ENCODE data around the gene EEIG1. TPM values are rescaled to one million over a fixed set of nuclear protein-coding genes. Genes with fewer than 3 reads are reported as not detected.

The EEIG1 gene
- total and polyA plus RNA-seq, 2 experiments from 2014 or later = 11.2 to 22.4 TPM

DNA sequence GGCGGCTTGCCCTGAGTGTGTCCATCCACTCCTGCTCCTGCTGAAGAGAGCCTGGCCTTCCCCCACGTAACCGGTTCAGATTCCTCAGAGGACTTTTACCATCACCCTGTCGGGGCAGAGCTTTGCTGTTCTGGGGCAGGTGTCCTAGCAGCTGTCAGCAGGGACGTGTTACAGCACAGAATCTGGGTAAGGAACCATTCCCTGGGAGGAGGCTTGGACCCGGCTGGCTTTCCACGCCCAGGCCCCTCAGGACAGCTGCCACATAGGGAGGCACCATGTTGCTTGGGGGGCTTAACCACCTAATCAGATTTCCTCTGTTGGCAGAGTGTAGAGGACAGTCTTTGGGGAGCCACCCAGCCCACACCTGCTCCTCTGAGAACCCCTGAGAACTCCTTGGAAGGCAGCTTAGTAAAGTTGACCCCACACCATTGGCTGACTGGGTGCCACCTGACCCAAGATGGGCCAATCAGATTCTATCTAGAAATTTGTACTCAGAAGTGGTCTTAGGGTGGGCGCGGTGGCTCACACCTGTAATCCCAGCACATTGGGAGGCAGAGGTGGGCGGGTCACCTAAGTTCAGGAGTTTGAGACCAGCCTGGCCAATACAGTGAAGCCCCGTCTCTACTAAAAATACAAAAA lies 23.3 kb upstream of the EEIG1 start:
- Mint-ChIP-seq H3K27ac (no peak overlapping the region), H3K27me3 (ENCODE audit: insufficient read depth, low read depth, poor library complexity) (peaks cover 9% of the 10 kb centered on the region), H3K4me1 (peaks cover 23% of the 10 kb centered on the region), H3K4me3 (no peak overlapping the region), H3K36me3 (ENCODE audit: low read depth) (peaks cover 8% of the 10 kb centered on the region; the same call in 2 of the 3 replicates), H3K9me3 (peaks cover 12% of the 10 kb centered on the region)
- H3F3A ChIP-seq (replicated peaks; ENCODE audit: low read depth) = no peaks in the 10 kb centered on the region
- H3K4me3 ChIP-seq = no peak overlapping the region
- no peaks in the 10 kb centered on the region for H3K79me2 ChIP-seq (replicated peaks; ENCODE audit: insufficient read depth)
- TF ChIP-seq ZNF331 (CRISPR knock-in tag; IDR thresholded peaks at IDR 0.05; ENCODE audit: low read depth) (no peak), NANOG (IDR thresholded peaks at IDR 0.05; ENCODE audit: borderline replicate concordance) (no peak), STAT1 (IDR thresholded peaks at IDR 0.05; ENCODE audit: unreplicated experiment) (no peak)
- TF ChIP-seq, protein P1, sequence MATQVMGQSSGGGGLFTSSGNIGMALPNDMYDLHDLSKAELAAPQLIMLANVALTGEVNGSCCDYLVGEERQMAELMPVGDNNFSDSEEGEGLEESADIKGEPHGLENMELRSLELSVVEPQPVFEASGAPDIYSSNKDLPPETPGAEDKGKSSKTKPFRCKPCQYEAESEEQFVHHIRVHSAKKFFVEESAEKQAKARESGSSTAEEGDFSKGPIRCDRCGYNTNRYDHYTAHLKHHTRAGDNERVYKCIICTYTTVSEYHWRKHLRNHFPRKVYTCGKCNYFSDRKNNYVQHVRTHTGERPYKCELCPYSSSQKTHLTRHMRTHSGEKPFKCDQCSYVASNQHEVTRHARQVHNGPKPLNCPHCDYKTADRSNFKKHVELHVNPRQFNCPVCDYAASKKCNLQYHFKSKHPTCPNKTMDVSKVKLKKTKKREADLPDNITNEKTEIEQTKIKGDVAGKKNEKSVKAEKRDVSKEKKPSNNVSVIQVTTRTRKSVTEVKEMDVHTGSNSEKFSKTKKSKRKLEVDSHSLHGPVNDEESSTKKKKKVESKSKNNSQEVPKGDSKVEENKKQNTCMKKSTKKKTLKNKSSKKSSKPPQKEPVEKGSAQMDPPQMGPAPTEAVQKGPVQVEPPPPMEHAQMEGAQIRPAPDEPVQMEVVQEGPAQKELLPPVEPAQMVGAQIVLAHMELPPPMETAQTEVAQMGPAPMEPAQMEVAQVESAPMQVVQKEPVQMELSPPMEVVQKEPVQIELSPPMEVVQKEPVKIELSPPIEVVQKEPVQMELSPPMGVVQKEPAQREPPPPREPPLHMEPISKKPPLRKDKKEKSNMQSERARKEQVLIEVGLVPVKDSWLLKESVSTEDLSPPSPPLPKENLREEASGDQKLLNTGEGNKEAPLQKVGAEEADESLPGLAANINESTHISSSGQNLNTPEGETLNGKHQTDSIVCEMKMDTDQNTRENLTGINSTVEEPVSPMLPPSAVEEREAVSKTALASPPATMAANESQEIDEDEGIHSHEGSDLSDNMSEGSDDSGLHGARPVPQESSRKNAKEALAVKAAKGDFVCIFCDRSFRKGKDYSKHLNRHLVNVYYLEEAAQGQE (IDR thresholded peaks at IDR 0.05; ENCODE audit: unreplicated experiment) = no peak
- H4K20me1 ChIP-seq (replicated peaks; ENCODE audit: insufficient read depth) = no peaks in the 10 kb centered on the region
- DNase-seq (ENCODE audit: low spot score) = no peak
- ATAC-seq = no peak
- H3K4me1 ChIP-seq (ENCODE audit: insufficient read depth) = peaks cover 6% of the 10 kb centered on the region; the same call in 1 of the 2 replicates
- no peaks in the 10 kb centered on the region for H3K36me3 ChIP-seq (ENCODE audit: insufficient read depth)
- H3K27me3 ChIP-seq (ENCODE audit: insufficient read depth) = no peaks in the 10 kb centered on the region
- no peak overlapping the region for H3K27ac ChIP-seq (ENCODE audit: low read depth)
- no peak overlapping the region for H3K4me2 ChIP-seq
- no peak overlapping the region for H2AFZ ChIP-seq
- no peaks in the 10 kb centered on the region for H3K9me2 ChIP-seq (ENCODE audit: insufficient read depth)

DNA sequence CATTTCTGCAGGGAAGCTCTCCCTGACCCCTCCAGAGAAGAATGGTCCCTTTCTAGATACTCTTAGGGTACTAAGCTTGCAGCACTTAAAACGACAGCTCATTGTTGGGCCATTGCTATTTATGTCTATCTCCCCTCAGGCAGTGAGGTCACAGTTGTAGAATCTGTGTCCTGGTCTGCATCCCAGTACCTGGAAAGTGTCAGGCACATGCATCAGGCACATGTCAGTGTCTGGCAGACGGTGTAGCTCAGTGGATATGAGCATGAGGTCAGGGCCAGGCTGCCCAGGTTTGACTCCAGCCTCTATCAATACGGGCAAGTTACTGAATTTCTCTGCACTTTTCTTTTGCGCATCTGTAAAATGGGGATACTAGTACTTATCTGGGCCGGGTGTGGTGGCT lies 22.2 kb upstream of the EEIG1 start:
- H3K36me3 Mint-ChIP-seq (ENCODE audit: low read depth) = peaks cover 2% of the 10 kb centered on the region; the same call in 2 of the 3 replicates
- H3K4me3 Mint-ChIP-seq = no peak overlapping the region
- H3K4me1 Mint-ChIP-seq = peaks cover 22% of the 10 kb centered on the region
- no peaks in the 10 kb centered on the region for H3K27me3 ChIP-seq (ENCODE audit: insufficient read depth)
- H3K27me3 Mint-ChIP-seq (ENCODE audit: insufficient read depth, low read depth, poor library complexity) = peaks cover 5% of the 10 kb centered on the region
- no peak for DNase-seq (ENCODE audit: low spot score)
- H3K27ac ChIP-seq (ENCODE audit: low read depth) = no peak overlapping the region
- no peak overlapping the region for H2AFZ ChIP-seq
- H3K9me3 Mint-ChIP-seq = peaks cover 6% of the 10 kb centered on the region
- H3K36me3 ChIP-seq (ENCODE audit: insufficient read depth) = no peaks in the 10 kb centered on the region
- TF ChIP-seq EZH2phosphoT487 (IDR thresholded peaks at IDR 0.05; ENCODE audit: unreplicated experiment) (no peak), ZNF331 (CRISPR knock-in tag; IDR thresholded peaks at IDR 0.05; ENCODE audit: low read depth) (no peak), NANOG (IDR thresholded peaks at IDR 0.05; ENCODE audit: borderline replicate concordance) (no peak), JUNB (IDR thresholded peaks at IDR 0.05; ENCODE audit: unreplicated experiment) (no peak)
- TF ChIP-seq, protein P2, sequence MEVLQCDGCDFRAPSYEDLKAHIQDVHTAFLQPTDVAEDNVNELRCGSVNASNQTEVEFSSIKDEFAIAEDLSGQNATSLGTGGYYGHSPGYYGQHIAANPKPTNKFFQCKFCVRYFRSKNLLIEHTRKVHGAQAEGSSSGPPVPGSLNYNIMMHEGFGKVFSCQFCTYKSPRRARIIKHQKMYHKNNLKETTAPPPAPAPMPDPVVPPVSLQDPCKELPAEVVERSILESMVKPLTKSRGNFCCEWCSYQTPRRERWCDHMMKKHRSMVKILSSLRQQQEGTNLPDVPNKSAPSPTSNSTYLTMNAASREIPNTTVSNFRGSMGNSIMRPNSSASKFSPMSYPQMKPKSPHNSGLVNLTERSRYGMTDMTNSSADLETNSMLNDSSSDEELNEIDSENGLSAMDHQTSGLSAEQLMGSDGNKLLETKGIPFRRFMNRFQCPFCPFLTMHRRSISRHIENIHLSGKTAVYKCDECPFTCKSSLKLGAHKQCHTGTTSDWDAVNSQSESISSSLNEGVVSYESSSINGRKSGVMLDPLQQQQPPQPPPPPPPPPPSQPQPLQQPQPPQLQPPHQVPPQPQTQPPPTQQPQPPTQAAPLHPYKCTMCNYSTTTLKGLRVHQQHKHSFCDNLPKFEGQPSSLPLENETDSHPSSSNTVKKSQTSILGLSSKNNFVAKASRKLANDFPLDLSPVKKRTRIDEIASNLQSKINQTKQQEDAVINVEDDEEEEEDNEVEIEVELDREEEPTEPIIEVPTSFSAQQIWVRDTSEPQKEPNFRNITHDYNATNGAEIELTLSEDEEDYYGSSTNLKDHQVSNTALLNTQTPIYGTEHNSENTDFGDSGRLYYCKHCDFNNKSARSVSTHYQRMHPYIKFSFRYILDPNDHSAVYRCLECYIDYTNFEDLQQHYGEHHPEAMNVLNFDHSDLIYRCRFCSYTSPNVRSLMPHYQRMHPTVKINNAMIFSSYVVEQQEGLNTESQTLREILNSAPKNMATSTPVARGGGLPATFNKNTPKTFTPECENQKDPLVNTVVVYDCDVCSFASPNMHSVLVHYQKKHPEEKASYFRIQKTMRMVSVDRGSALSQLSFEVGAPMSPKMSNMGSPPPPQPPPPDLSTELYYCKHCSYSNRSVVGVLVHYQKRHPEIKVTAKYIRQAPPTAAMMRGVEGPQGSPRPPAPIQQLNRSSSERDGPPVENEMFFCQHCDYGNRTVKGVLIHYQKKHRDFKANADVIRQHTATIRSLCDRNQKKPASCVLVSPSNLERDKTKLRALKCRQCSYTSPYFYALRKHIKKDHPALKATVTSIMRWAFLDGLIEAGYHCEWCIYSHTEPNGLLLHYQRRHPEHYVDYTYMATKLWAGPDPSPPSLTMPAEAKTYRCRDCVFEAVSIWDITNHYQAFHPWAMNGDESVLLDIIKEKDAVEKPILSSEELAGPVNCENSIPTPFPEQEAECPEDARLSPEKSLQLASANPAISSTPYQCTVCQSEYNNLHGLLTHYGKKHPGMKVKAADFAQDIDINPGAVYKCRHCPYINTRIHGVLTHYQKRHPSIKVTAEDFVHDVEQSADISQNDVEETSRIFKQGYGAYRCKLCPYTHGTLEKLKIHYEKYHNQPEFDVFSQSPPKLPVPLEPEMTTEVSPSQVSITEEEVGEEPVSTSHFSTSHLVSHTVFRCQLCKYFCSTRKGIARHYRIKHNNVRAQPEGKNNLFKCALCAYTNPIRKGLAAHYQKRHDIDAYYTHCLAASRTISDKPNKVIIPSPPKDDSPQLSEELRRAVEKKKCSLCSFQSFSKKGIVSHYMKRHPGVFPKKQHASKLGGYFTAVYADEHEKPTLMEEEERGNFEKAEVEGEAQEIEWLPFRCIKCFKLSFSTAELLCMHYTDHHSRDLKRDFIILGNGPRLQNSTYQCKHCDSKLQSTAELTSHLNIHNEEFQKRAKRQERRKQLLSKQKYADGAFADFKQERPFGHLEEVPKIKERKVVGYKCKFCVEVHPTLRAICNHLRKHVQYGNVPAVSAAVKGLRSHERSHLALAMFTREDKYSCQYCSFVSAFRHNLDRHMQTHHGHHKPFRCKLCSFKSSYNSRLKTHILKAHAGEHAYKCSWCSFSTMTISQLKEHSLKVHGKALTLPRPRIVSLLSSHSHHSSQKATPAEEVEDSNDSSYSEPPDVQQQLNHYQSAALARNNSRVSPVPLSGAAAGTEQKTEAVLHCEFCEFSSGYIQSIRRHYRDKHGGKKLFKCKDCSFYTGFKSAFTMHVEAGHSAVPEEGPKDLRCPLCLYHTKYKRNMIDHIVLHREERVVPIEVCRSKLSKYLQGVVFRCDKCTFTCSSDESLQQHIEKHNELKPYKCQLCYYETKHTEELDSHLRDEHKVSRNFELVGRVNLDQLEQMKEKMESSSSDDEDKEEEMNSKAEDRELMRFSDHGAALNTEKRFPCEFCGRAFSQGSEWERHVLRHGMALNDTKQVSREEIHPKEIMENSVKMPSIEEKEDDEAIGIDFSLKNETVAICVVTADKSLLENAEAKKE (CRISPR knock-in tag; IDR thresholded peaks at IDR 0.05) = no peak
- TF ChIP-seq, protein P1 (IDR thresholded peaks at IDR 0.05; ENCODE audit: unreplicated experiment) = no peak
- peaks cover 6% of the 10 kb centered on the region; the same call in 1 of the 2 replicates for H3K4me1 ChIP-seq (ENCODE audit: insufficient read depth)
- H3K4me3 ChIP-seq = no peak overlapping the region
- no peaks in the 10 kb centered on the region for H4K20me1 ChIP-seq (replicated peaks; ENCODE audit: insufficient read depth)
- no peaks in the 10 kb centered on the region for H3K79me2 ChIP-seq (replicated peaks; ENCODE audit: insufficient read depth)
- no peak overlapping the region for H3K27ac Mint-ChIP-seq
- H3K4me2 ChIP-seq = no peak overlapping the region
- H3F3A ChIP-seq (replicated peaks; ENCODE audit: low read depth) = no peaks in the 10 kb centered on the region
- no peak for ATAC-seq
- no peaks in the 10 kb centered on the region for H3K9me2 ChIP-seq (ENCODE audit: insufficient read depth)
